Measurements from ENCODE around the gene ESX1.

DNA sequence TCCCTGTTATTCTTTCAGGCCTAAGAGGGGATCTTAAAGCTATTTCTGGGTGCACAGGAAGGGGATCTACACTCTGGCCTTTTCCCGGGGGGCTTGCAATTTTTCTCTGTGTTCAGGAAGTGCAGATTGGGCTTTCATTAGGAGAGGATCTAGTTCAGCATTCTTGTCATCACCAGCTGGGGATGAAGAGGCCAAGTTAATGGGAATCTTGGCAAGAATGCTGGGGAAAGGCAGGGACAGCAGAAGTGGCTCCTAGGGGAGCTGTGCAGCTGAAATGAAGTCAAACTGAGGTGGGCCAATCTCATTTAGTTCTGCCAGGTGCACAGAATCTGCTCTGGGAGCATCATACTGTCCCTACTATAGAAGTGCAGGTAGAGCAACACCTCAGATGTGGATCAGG is 40.9 kb upstream of the ESX1 start:
- TF ChIP-seq, protein P1, sequence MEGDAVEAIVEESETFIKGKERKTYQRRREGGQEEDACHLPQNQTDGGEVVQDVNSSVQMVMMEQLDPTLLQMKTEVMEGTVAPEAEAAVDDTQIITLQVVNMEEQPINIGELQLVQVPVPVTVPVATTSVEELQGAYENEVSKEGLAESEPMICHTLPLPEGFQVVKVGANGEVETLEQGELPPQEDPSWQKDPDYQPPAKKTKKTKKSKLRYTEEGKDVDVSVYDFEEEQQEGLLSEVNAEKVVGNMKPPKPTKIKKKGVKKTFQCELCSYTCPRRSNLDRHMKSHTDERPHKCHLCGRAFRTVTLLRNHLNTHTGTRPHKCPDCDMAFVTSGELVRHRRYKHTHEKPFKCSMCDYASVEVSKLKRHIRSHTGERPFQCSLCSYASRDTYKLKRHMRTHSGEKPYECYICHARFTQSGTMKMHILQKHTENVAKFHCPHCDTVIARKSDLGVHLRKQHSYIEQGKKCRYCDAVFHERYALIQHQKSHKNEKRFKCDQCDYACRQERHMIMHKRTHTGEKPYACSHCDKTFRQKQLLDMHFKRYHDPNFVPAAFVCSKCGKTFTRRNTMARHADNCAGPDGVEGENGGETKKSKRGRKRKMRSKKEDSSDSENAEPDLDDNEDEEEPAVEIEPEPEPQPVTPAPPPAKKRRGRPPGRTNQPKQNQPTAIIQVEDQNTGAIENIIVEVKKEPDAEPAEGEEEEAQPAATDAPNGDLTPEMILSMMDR (IDR thresholded peaks at IDR 0.05), result no peak
- no peak for TF ChIP-seq EZH2 (IDR thresholded peaks at IDR 0.05; ENCODE audit: borderline replicate concordance, insufficient read depth, low read depth, low read length, poor library complexity, severe bottlenecking)

All from B cell (primary cell).